HFFc6 (cell line): ENCODE results near the gene PFKP. TPM values are rescaled to one million over a fixed set of nuclear protein-coding genes. Genes with fewer than 3 reads are reported as not detected.
A peak's percentile ranks its signal among the peaks of the same experiment; 100 is the strongest.

ENCODE experiments used
- DNase-seq: peaks from one replicate; pipeline ENCODE4 v3.0.0-alpha.2; 2018
- H3K27ac Mint-ChIP-seq: 2 replicates; pipeline ENCODE4 v1.8.0; 2020; ENCODE audit warnings: mild to moderate bottlenecking, mixed read lengths
- H3K27me3 Mint-ChIP-seq: 2 replicates; pipeline ENCODE4 v1.8.0; 2021; ENCODE audit warnings: mild to moderate bottlenecking, moderate library complexity, mixed read lengths; ENCODE audit not compliant: insufficient read depth
- H3K36me3 Mint-ChIP-seq: 2 replicates; pipeline ENCODE4 v1.8.0; 2021; ENCODE audit warnings: low read depth, mixed read lengths
- H3K4me1 Mint-ChIP-seq: 2 replicates; pipeline ENCODE4 v1.8.0; 2020; ENCODE audit warnings: low read depth, mixed read lengths
- H3K4me3 Mint-ChIP-seq: 2 replicates; pipeline ENCODE4 v1.8.0; 2020; ENCODE audit warnings: mild to moderate bottlenecking, moderate library complexity, mixed read lengths
- H3K9me3 Mint-ChIP-seq: 2 replicates; pipeline ENCODE4 v1.8.0; 2020; ENCODE audit warnings: mild to moderate bottlenecking, mixed read lengths
- CTCF ChIP-seq: fragments of 200-600 bp; sonication (generic); IDR thresholded peaks from 2 replicates; pipeline ENCODE4 v1.5.0; 2021; ENCODE audit warnings: antibody characterized with exemption, mild to moderate bottlenecking
- total RNA-seq, 6 experiments: library from RNA; stranded (reverse); fragmentation: NEBNext Ultra II Directional; extraction: Animal tissue kit (Norgen Biotek cat#: 25700); gene quantifications; 2 replicates in 1 of 6; 3 replicates in 5 of 6; pipeline ENCODE4 v1.2.3, GENCODE V29; 2021

PFKP gene
- total RNA-seq, 6 experiments from 2014 or later: 131 to 173 (median 161) TPM

DNA sequence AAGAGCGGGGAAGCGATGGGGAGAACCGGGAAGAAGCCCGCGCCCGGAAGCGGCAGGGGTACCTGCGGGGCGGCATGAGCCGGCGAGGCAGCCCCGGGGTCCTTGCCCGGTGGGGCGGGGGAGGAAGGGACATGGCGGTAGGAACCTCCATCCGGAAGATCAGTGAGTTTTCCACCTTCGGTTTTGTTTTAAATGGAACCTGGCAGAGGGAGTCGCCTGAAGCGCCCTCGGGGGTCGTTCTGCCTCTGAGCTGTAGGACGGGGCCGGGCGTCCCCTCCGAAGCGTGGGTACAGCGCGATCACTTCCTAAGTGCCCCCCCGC lies 471 bp downstream of the PFKP start:
- Mint-ChIP-seq H3K36me3 (peaks cover 26% of the 10 kb centered on the region), H3K9me3 (no peaks in the 10 kb centered on the region), H3K27ac (peak overlapping the region; percentile 77), H3K4me3 (peak overlapping the region; percentile 91), H3K4me1 (peaks cover 38% of the 10 kb centered on the region), H3K27me3 (no peaks in the 10 kb centered on the region)
- no peak for TF ChIP-seq CTCF
- DNase-seq: no peak

DNA sequence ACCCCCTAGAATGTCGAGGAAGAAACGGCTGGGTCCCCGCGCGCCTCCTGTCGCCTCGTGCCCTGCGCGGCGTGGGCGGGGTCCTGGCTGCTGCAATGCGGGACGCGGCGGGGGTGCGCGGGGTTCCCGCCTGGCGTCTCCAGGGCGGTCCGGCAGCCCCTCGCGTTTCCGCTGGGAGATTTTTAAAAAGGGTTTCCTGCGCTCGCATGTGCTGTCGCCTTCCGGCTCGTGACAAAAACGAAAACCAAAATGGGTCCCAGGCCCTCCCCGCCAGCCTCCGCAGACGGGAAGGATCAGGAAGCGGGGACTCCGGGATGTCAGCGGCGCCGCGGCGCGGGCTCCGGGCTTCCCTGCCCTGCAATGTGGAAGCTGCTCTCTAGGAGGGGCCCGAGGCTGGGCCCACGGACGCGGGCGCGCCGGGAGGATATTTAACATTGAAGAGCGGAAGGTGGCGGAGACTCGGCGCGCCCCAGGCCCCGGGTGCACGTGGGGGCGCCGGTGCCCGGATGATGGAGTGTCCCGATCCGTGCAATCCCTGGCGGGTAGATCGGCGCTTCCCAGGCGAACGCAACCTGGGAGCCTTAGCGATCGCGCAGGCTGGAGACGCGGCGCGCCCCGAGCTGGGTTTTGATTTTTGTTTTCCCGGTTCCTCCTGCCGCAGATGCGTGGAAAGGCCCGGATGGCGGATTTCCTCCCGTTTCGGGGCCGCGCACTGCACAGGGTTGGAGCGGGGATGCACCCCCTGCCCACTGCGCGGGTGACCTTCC lies 1.0 kb downstream of the PFKP start:
- Mint-ChIP-seq H3K27ac (peak overlapping the region; percentile 77), H3K9me3 (no peaks in the 10 kb centered on the region), H3K4me1 (peaks cover 42% of the 10 kb centered on the region), H3K4me3 (peak overlapping the region; percentile 91), H3K27me3 (no peaks in the 10 kb centered on the region), H3K36me3 (peaks cover 26% of the 10 kb centered on the region)
- peak; percentile 45 for DNase-seq
- TF ChIP-seq CTCF: peak; percentile 45; the same call in 1 of the 2 replicates

DNA sequence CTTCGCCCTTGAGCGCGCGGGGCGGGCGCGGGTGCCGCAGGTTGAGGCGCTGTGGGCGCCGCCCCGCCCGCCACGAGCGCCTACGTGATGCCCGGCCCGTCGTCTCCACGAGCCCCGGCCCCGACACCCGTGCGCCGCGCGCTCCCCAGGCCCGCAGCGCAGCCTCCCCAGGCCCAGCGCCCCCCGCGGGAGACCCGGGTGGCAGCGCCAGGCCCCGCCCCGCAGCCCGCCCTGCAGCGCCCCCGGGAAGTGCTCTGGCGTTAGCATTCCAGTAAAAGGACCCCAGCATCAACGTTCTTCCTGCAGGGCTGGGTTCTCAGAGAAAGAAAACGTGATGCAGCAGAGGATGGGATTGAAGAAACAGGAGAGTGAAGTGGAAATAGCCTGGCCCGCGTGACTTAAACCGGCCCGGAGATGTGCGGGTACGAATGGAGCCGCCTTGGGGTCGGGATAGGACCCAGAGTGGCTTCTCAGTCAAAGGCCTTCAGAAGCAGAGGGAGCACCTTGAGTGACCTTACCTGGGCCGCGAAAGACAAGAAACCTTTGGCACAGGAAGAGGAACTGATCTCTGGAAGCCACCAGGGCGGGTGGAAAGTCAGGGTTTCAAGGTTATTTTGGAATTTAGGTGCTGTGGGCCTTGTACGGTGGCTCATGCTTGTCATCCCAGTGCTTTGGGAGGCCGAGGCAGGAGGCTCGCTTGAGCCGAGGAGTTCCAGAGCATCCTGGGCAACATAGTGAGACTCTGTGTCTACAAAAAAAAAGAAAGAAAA lies 1.8 kb downstream of the PFKP start:
- DNase-seq: no peak
- Mint-ChIP-seq H3K4me1 (peaks cover 50% of the 10 kb centered on the region), H3K36me3 (peaks cover 26% of the 10 kb centered on the region), H3K27ac (peak overlapping the region; percentile 49), H3K4me3 (peak overlapping the region; percentile 91), H3K27me3 (no peaks in the 10 kb centered on the region; the same call in 1 of the 2 replicates), H3K9me3 (no peaks in the 10 kb centered on the region)
- no peak for TF ChIP-seq CTCF

- TF ChIP-seq CTCF: no peak
- H3K9me3 Mint-ChIP-seq: no peaks in the 10 kb centered on the region
- H3K27me3 Mint-ChIP-seq: no peaks in the 10 kb centered on the region; the same call in 1 of the 2 replicates
- H3K4me3 Mint-ChIP-seq: peak overlapping the region; percentile 87
- H3K36me3 Mint-ChIP-seq: peaks cover 26% of the 10 kb centered on the region
- DNase-seq: no peak
- H3K4me1 Mint-ChIP-seq: peaks cover 57% of the 10 kb centered on the region
- H3K27ac Mint-ChIP-seq: peak overlapping the region; percentile 49
These were observed 2.5 kb downstream of the PFKP start for GRCh38 chr10:3069876-3070275.

- no peaks in the 10 kb centered on the region for H3K9me3 Mint-ChIP-seq
- H3K4me3 Mint-ChIP-seq: peak overlapping the region; percentile 46
- no peaks in the 10 kb centered on the region; the same call in 1 of the 2 replicates for H3K27me3 Mint-ChIP-seq
- H3K27ac Mint-ChIP-seq: peak overlapping the region; percentile 76
- peaks cover 64% of the 10 kb centered on the region for H3K4me1 Mint-ChIP-seq
- peaks cover 30% of the 10 kb centered on the region for H3K36me3 Mint-ChIP-seq
- DNase-seq: peak; percentile 83
- TF ChIP-seq CTCF: no peak
These were observed 4.3 kb downstream of the PFKP start for GRCh38 chr10:3071405-3072198.
